Measurements from ENCODE around the gene TRMT44. TPM values are rescaled to one million over a fixed set of nuclear protein-coding genes. Genes with fewer than 3 reads are reported as not detected.
"Not testable (repeated sequence)": the region's sequence is repeated elsewhere in the genome, so short reads cannot be mapped to it uniquely, and the experiment has no call there.

Gene TRMT44
- polyA plus RNA-seq, 3 donors from 2014 or later: 2.6 to 15.6 (median 8.9) TPM

DNA sequence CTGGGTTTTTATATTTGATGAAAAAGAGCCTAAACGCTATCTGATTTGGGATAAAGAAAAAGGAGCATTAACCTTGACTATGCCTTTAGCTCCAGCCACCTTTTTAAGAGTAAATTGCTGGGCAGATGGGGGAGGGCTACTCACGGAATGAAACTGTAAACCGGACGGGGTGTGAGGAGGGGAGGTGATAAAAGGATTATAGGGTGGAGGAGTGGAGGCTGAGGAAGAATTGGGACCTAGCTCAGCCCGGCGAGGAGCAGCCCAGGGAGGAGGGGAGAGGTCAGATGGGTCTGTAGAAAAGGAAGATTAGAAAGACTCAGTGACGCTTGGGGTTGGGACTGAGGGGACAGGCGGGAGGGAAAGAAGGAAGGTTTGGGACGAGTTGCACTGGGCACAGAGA is 46.1 kb downstream of the TRMT44 start:
- not testable (repeated sequence) for H3K36me3 Mint-ChIP-seq; H3K4me1 Mint-ChIP-seq; H3K9me3 Mint-ChIP-seq; H3K27ac Mint-ChIP-seq; H3K4me3 Mint-ChIP-seq; H3K27me3 Mint-ChIP-seq (ENCODE audit: low read depth in 3 of 3); DNase-seq

DNA sequence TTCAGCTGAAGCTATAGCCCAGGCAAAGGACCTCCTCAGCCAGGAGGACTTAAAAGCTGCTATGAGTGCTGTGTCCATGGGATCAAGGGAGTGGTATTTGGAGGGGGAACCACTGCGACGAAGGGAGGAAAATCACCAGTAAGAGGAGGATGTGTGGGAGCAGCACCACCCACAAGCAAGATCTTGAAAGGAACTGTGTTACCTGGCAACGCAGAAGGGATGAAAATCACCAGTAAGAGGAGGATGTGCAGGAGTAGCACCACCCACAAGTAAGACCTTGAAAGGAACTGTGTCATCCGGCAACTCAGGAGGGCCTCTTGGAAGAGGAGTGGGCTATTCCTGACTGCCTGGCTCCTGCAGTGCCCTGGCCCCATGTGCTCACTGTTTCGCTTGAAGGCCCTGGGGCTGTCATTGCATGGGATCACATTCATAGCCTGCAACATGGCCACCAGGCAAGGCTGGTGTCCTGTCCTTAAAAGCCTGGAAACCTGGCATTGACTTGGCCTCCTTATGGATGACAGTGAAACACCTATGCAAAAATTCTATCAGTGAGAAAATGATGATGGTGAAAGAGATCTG is 48.3 kb downstream of the TRMT44 start:
- Mint-ChIP-seq H3K27me3 (ENCODE audit: low read depth in 3 of 3) (peaks cover 0 to 7% (median 4%) of the 10 kb centered on the region in 3 donors), H3K36me3 (peaks cover 0 to 5% (median 4%) of the 10 kb centered on the region in 3 donors), H3K4me3 (no peak overlapping the region), H3K4me1 (no peaks in the 10 kb centered on the region), H3K9me3 (no peaks in the 10 kb centered on the region), H3K27ac (no peak overlapping the region)
- no peak for DNase-seq

GRCh38 chr4:8491478-8491877 is 50.9 kb downstream of the TRMT44 start:
- H3K36me3 Mint-ChIP-seq; H3K9me3 Mint-ChIP-seq; H3K27me3 Mint-ChIP-seq (ENCODE audit: low read depth in 3 of 3); H3K4me3 Mint-ChIP-seq; DNase-seq; H3K27ac Mint-ChIP-seq; H3K4me1 Mint-ChIP-seq: not testable (repeated sequence)

DNA sequence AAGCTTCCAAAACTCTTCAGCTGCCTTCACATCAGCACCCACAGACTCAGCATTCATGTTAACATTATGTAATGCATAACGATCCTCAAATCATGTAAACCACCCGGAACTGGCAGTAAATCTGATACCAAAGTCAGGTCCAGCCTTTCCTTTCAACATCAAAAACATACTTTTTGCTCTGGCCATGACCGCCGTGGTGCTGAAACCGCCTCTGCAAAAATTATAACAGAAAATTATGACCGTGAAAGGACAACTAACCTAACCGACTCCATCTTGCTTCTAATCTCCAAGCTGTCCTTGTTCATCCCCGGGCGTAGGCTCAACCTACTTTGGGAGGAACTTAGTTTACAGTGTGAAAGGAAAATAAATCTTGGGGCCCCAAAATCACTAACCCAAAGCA is 51.6 kb downstream of the TRMT44 start:
- Mint-ChIP-seq H3K27me3 (ENCODE audit: low read depth in 3 of 3) (peaks cover 0 to 4% (median 2%) of the 10 kb centered on the region in 3 donors), H3K27ac (peak overlapping the region in 1 of 6 donors; percentile 45), H3K9me3 (peaks cover 0 to 3% (median 0%) of the 10 kb centered on the region in 6 donors), H3K4me3 (no peak overlapping the region), H3K36me3 (peaks cover 0 to 5% (median 4%) of the 10 kb centered on the region in 3 donors), H3K4me1 (no peaks in the 10 kb centered on the region)
- DNase-seq: no peak

DNA sequence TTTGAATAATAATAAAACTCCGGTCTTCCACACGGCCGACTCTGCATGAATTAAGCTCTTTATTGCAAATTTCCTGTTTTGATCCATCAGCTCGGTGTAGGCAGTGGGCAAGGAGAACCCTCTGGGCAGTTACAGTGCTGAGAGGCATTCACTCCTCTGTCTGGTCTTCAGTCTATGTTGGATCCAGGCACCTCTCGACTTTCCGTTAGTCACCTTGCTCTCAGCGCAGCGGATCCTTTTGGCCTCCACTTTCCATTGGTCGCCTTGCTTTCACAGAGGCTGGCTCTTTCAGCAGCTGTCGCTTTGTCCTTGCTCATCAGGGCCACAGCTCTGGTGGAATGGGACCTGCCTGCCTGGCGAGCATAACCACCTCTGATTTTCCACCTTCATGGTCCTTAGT is 52.9 kb downstream of the TRMT44 start:
- peak overlapping the region in 1 of 6 donors; percentile 19 for H3K27ac Mint-ChIP-seq
- no peak overlapping the region for H3K4me3 Mint-ChIP-seq
- no peak for DNase-seq
- peaks cover 0 to 4% (median 2%) of the 10 kb centered on the region in 3 donors for H3K27me3 Mint-ChIP-seq (ENCODE audit: low read depth in 3 of 3)
- peaks cover 0 to 5% (median 4%) of the 10 kb centered on the region in 3 donors for H3K36me3 Mint-ChIP-seq
- peaks cover 0 to 4% (median 0%) of the 10 kb centered on the region in 6 donors for H3K9me3 Mint-ChIP-seq
- no peaks in the 10 kb centered on the region for H3K4me1 Mint-ChIP-seq

GRCh38 chr4:8494218-8494617 is 53.6 kb downstream of the TRMT44 start:
- H3K27ac Mint-ChIP-seq: no peak overlapping the region
- H3K36me3 Mint-ChIP-seq: peaks cover 0 to 5% (median 4%) of the 10 kb centered on the region in 3 donors
- no peaks in the 10 kb centered on the region for H3K4me1 Mint-ChIP-seq
- peaks cover 0 to 4% (median 0%) of the 10 kb centered on the region in 3 donors for H3K27me3 Mint-ChIP-seq (ENCODE audit: low read depth in 3 of 3)
- H3K9me3 Mint-ChIP-seq: peaks cover 0 to 4% (median 0%) of the 10 kb centered on the region in 6 donors
- no peak for DNase-seq
- no peak overlapping the region for H3K4me3 Mint-ChIP-seq

GRCh38 chr4:8494983-8495548 is 54.5 kb downstream of the TRMT44 start:
- Mint-ChIP-seq H3K4me1 (no peaks in the 10 kb centered on the region), H3K9me3 (peaks cover 0 to 4% (median 0%) of the 10 kb centered on the region in 6 donors), H3K4me3 (no peak overlapping the region), H3K36me3 (peaks cover 0 to 5% (median 4%) of the 10 kb centered on the region in 3 donors), H3K27me3 (ENCODE audit: low read depth in 3 of 3) (peaks cover 0 to 4% (median 0%) of the 10 kb centered on the region in 3 donors), H3K27ac (no peak overlapping the region)
- no peak for DNase-seq

GRCh38 chr4:8495803-8496202 is 55.2 kb downstream of the TRMT44 start:
- no peak overlapping the region for H3K27ac Mint-ChIP-seq

DNA sequence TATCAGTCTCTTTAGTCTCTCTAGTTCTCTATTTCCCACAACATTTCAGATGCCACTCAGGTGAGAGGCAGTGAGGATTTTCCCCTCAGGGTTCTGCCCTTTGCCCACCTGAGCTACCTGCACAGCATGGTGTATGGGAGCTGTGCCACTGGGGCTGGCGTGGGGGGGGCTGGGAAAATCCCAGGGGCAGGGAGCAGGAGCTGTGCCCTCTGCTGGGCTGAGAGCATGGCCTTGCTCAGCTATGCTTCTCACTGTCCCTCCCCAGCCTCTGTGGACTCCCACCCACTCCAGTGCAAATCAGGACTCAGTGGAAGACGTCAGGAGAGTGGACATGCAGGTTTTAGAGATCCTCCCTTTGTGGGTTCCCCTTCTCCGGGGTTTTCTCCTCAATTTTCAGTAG is 57.2 kb downstream of the TRMT44 start:
- no peak for DNase-seq
- Mint-ChIP-seq H3K27ac (no peak overlapping the region), H3K36me3 (peaks cover 0 to 5% (median 4%) of the 10 kb centered on the region in 3 donors), H3K4me1 (no peaks in the 10 kb centered on the region), H3K4me3 (no peak overlapping the region), H3K27me3 (ENCODE audit: low read depth in 3 of 3) (no peaks in the 10 kb centered on the region), H3K9me3 (peaks cover 0 to 4% (median 0%) of the 10 kb centered on the region in 6 donors)

More at GRCh38 chr4:8495803-8496202, 55.2 kb downstream of the TRMT44 start:
- Mint-ChIP-seq H3K9me3 (peaks cover 0 to 4% (median 0%) of the 10 kb centered on the region in 6 donors), H3K4me3 (no peak overlapping the region), H3K4me1 (no peaks in the 10 kb centered on the region), H3K36me3 (peaks cover 0 to 5% (median 4%) of the 10 kb centered on the region in 3 donors), H3K27me3 (ENCODE audit: low read depth in 3 of 3) (peaks cover 0 to 4% (median 0%) of the 10 kb centered on the region in 3 donors)
- DNase-seq: no peak

GRCh38 chr4:8500966-8501365 is 60.4 kb downstream of the TRMT44 start:
- no peaks in the 10 kb centered on the region for H3K4me1 Mint-ChIP-seq
- H3K4me3 Mint-ChIP-seq: no peak overlapping the region
- H3K27me3 Mint-ChIP-seq (ENCODE audit: low read depth in 3 of 3): no peaks in the 10 kb centered on the region
- no peak overlapping the region for H3K27ac Mint-ChIP-seq
- no peaks in the 10 kb centered on the region for H3K36me3 Mint-ChIP-seq
- peaks cover 0 to 4% (median 0%) of the 10 kb centered on the region in 6 donors for H3K9me3 Mint-ChIP-seq
- no peak for DNase-seq

GRCh38 chr4:8501781-8502180 is 61.2 kb downstream of the TRMT44 start:
- H3K9me3 Mint-ChIP-seq: peaks cover 0 to 4% (median 0%) of the 10 kb centered on the region in 6 donors
- H3K27me3 Mint-ChIP-seq (ENCODE audit: low read depth in 3 of 3): peaks cover 0 to 1% (median 0%) of the 10 kb centered on the region in 3 donors
- no peaks in the 10 kb centered on the region for H3K4me1 Mint-ChIP-seq
- no peak overlapping the region for H3K4me3 Mint-ChIP-seq
- H3K36me3 Mint-ChIP-seq: no peaks in the 10 kb centered on the region
- H3K27ac Mint-ChIP-seq: no peak overlapping the region
- no peak for DNase-seq

DNA sequence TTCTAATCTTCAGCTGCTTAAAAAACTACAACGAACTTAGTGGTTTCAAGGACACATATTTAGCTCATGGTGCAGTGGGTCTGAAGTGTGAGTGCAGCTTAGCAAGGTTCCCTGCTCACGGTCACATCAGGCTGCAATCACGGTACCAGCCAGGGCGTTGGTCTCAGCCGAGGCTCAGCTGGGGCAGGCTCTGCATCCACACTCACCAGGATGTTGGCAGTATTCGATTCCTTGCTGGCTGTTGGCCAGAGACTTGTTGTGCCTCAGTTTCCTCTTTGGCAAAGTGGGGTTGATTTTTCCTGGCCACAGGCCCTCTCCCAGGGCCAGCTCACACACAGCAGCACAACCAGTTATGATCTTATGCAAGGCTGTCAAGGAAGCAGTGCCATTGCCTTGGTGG is 61.8 kb downstream of the TRMT44 start:
- H3K4me1 Mint-ChIP-seq: no peaks in the 10 kb centered on the region
- peaks cover 0 to 1% (median 0%) of the 10 kb centered on the region in 3 donors for H3K27me3 Mint-ChIP-seq (ENCODE audit: low read depth in 3 of 3)
- no peak overlapping the region for H3K4me3 Mint-ChIP-seq
- H3K9me3 Mint-ChIP-seq: peaks cover 0 to 3% (median 0%) of the 10 kb centered on the region in 6 donors
- DNase-seq: no peak
- no peaks in the 10 kb centered on the region for H3K36me3 Mint-ChIP-seq
- H3K27ac Mint-ChIP-seq: no peak overlapping the region

DNA sequence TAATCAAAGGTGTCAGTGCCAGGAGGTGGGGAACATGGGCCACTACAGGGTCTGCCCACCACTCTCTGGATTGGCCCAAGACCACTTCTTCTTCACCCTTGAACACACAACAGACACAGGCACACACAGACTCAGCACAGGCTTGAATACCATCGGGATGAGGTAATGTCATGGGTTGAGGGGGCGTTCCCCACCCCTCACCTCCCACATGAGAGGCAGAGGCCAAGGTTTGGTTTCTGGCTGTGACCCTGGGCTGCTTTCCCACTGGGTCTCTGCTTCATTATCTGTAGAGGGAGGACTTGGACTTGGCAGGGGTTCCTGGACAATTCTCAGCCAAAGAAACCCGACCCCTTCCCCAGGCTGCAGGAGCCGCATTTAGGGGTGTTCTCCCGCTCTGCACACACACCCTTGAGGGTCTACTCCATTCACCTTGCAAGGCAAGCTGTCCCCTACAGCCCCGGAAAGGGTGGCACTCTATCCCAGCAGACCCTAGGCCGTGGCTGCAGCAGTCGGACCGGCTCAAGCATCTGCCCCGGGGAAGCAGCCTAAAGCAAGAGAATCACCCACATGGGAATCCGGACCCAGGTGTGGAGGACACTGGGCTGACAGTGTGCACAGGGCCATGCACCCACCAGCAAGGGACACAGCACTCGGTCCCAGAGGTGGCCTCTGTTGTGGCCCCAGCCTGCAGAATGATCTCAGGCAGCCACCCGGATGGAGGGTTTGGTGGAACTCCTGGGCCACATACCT is 62.4 kb downstream of the TRMT44 start:
- Mint-ChIP-seq H3K9me3 (peaks cover 0 to 3% (median 0%) of the 10 kb centered on the region in 6 donors), H3K4me1 (no peaks in the 10 kb centered on the region), H3K36me3 (no peaks in the 10 kb centered on the region), H3K27me3 (ENCODE audit: low read depth in 3 of 3) (peaks cover 0 to 1% (median 0%) of the 10 kb centered on the region in 3 donors), H3K27ac (no peak overlapping the region), H3K4me3 (no peak overlapping the region)
- DNase-seq: no peak

- H3K36me3 Mint-ChIP-seq: no peaks in the 10 kb centered on the region
- H3K4me3 Mint-ChIP-seq: no peak overlapping the region
- no peaks in the 10 kb centered on the region for H3K9me3 Mint-ChIP-seq
- DNase-seq: no peak
- no peak overlapping the region for H3K27ac Mint-ChIP-seq
- peaks cover 0 to 1% (median 0%) of the 10 kb centered on the region in 3 donors for H3K27me3 Mint-ChIP-seq (ENCODE audit: low read depth in 3 of 3)
- no peaks in the 10 kb centered on the region for H3K4me1 Mint-ChIP-seq
These were observed 63.2 kb downstream of the TRMT44 start for GRCh38 chr4:8503801-8504200.
